Skeletal muscle satellite cell (primary cell): ENCODE results near the gene CSF1.

Experiments
- H3K27me3 ChIP-seq: 2 replicates; pipeline ENCODE4 v1.7.0; 2013; ENCODE audit warnings: low read length; ENCODE audit not compliant: control insufficient read depth, insufficient read depth
- H3K36me3 ChIP-seq: 2 replicates; pipeline ENCODE4 v1.7.0; 2013; ENCODE audit warnings: mild to moderate bottlenecking, control low read depth, low read length; ENCODE audit not compliant: insufficient read depth
- H3K4me1 ChIP-seq: 2 replicates; pipeline ENCODE4 v1.7.0; 2013; ENCODE audit warnings: low read length; ENCODE audit not compliant: control insufficient read depth, insufficient read depth
- H3K4me2 ChIP-seq: 2 replicates; pipeline ENCODE4 v1.7.0; 2013; ENCODE audit warnings: mild to moderate bottlenecking, low read length
- H3K4me3 ChIP-seq: 2 replicates; pipeline ENCODE4 v1.7.0; 2013; ENCODE audit warnings: low read length
- H3K9ac ChIP-seq: 2 replicates; pipeline ENCODE4 v1.7.0; 2013; ENCODE audit warnings: mild to moderate bottlenecking, low read depth, low read length, moderate library complexity
- H3K9me3 ChIP-seq: replicated peaks from 2 replicates; pipeline ENCODE4 v1.7.0; 2013; ENCODE audit warnings: mild to moderate bottlenecking, control low read depth, low read length

The CSF1 gene

DNA sequence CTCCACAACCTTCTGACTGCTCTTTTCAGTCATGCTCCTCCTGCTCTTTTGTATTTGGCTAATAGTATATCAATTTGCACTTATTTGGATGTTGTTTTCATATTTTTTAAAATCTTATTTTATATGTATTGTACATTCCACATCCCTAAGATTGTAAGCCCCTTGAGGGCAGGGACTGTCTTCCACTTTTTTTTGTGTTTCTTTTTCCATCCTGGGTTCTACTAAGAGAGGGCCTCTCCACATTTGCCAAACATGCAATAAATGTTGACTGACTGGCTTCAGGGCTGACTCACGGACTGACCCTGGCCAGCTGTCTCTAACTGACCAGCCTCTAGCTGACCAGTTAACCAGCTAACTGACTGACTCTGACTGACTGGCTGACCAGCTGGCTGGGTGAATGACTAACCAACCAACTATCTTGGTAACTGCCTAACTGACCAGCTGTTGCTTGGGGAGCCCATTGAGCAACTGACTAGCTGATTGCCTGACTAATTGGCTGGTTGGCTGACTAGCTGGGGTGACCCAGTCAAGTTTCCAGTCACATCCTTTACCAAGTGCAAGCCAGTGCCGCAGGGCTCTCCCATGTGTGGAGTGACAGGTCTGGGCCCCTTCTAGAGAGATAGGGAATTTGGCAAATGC is 16.1 kb downstream of the CSF1 start:
- H3K4me2 ChIP-seq, result no peak overlapping the region
- no peaks in the 10 kb centered on the region for H3K27me3 ChIP-seq
- H3K9me3 ChIP-seq, result no peaks in the 10 kb centered on the region
- peaks cover 77% of the 10 kb centered on the region for H3K36me3 ChIP-seq
- H3K4me3 ChIP-seq, result no peak overlapping the region
- peaks cover 47% of the 10 kb centered on the region for H3K4me1 ChIP-seq
- no peak overlapping the region for H3K9ac ChIP-seq

DNA sequence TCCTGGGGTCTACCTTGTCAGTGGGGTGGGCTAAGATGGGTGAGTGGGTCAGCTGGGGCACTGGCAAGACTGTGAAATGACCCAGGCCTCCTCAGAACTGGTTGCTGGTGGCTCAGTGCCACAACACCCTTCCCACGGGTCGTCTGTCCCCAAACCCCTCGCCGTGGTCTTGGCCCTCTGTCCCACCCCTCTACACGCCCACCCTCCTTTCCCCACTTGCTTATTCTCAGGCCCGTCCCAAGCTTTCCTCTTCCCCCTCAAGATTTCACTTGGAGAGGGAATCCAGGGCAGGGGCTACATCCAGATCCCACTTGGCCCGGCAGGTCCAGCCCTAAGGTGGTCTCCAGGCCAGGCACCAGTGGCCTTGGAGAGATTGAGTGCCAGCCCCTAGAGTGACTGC is 16.7 kb downstream of the CSF1 start:
- Histone ChIP-seq H3K4me1 (peaks cover 47% of the 10 kb centered on the region), H3K36me3 (peaks cover 71% of the 10 kb centered on the region), H3K4me2 (no peak overlapping the region), H3K9me3 (no peaks in the 10 kb centered on the region), H3K4me3 (no peak overlapping the region), H3K9ac (peak overlapping the region; percentile 33), H3K27me3 (no peaks in the 10 kb centered on the region)

DNA sequence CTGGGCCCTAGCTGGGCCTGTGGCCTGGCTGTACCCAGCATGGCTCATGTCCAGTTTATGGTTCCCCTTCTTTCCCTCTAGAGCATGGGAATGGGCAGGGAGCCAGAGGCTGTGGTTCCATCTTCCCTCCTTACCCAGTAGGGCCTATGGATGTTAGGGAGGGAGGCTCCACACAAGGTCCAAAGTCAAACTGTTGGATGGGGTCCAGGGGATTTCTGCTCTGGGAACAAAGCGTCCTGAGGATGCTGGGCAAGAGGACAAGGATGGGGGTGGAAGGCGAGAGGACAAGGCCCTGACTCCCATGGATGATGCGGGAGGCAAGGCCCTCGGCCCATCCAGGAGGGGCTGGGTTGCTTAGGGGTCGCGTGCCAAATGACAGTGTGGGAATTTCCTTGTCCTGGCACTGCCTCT is 17.3 kb downstream of the CSF1 start:
- Histone ChIP-seq H3K9ac (peak overlapping the region; percentile 45), H3K9me3 (no peaks in the 10 kb centered on the region), H3K27me3 (no peaks in the 10 kb centered on the region), H3K4me3 (no peak overlapping the region), H3K4me1 (peaks cover 47% of the 10 kb centered on the region), H3K36me3 (peaks cover 66% of the 10 kb centered on the region), H3K4me2 (no peak overlapping the region)

DNA sequence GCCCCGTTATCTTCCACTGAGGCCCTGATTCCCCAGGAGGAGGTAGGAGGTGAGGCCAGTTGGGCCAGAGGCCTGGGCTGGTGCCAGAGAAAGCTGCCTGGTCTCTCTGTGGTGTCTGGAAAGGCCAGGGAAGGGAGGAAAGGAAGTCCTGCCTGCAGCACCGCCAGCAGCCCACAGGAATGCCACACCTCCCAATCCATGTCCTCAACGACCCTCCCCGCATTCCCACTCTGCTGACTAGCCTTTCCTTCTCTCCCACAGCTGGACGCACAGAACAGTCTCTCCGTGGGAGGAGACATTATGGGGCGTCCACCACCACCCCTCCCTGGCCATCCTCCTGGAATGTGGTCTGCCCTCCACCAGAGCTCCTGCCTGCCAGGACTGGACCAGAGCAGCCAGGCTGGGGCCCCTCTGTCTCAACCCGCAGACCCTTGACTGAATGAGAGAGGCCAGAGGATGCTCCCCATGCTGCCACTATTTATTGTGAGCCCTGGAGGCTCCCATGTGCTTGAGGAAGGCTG is 18.0 kb downstream of the CSF1 start:
- peaks cover 58% of the 10 kb centered on the region for H3K36me3 ChIP-seq
- H3K4me2 ChIP-seq, result no peak overlapping the region
- peaks cover 51% of the 10 kb centered on the region for H3K4me1 ChIP-seq

DNA sequence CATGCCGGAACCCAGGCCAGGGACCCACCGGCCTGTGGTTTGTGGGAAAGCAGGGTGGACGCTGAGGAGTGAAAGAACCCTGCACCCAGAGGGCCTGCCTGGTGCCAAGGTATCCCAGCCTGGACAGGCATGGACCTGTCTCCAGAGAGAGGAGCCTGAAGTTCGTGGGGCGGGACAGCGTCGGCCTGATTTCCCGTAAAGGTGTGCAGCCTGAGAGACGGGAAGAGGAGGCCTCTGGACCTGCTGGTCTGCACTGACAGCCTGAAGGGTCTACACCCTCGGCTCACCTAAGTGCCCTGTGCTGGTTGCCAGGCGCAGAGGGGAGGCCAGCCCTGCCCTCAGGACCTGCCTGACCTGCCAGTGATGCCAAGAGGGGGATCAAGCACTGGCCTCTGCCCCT is 18.5 kb downstream of the CSF1 start:
- H3K9me3 ChIP-seq, result no peaks in the 10 kb centered on the region
- peaks cover 56% of the 10 kb centered on the region for H3K4me1 ChIP-seq
- H3K4me2 ChIP-seq, result no peak overlapping the region
- peaks cover 53% of the 10 kb centered on the region for H3K36me3 ChIP-seq
- peak overlapping the region; percentile 45 for H3K9ac ChIP-seq
- no peaks in the 10 kb centered on the region for H3K27me3 ChIP-seq
- no peak overlapping the region for H3K4me3 ChIP-seq

More for the DNA sequence above, 18.0 kb downstream of the CSF1 start:
- no peaks in the 10 kb centered on the region for H3K9me3 ChIP-seq
- no peak overlapping the region for H3K4me3 ChIP-seq
- peak overlapping the region; percentile 45 for H3K9ac ChIP-seq
- no peaks in the 10 kb centered on the region for H3K27me3 ChIP-seq

DNA sequence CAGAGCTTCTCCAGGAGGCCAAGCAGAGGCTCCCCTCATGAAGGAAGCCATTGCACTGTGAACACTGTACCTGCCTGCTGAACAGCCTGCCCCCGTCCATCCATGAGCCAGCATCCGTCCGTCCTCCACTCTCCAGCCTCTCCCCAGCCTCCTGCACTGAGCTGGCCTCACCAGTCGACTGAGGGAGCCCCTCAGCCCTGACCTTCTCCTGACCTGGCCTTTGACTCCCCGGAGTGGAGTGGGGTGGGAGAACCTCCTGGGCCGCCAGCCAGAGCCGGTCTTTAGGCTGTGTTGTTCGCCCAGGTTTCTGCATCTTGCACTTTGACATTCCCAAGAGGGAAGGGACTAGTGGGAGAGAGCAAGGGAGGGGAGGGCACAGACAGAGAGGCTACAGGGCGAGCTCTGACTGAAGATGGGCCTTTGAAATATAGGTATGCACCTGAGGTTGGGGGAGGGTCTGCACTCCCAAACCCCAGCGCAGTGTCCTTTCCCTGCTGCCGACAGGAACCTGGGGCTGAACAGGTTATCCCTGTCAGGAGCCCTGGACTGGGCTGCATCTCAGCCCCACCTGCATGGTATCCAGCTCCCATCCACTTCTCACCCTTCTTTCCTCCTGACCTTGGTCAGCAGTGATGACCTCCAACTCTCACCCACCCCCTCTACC is 19.1 kb downstream of the CSF1 start:
- Histone ChIP-seq H3K4me2 (no peak overlapping the region), H3K9me3 (no peaks in the 10 kb centered on the region), H3K4me3 (no peak overlapping the region), H3K36me3 (peaks cover 48% of the 10 kb centered on the region), H3K4me1 (peaks cover 61% of the 10 kb centered on the region), H3K9ac (no peak overlapping the region), H3K27me3 (no peaks in the 10 kb centered on the region)

DNA sequence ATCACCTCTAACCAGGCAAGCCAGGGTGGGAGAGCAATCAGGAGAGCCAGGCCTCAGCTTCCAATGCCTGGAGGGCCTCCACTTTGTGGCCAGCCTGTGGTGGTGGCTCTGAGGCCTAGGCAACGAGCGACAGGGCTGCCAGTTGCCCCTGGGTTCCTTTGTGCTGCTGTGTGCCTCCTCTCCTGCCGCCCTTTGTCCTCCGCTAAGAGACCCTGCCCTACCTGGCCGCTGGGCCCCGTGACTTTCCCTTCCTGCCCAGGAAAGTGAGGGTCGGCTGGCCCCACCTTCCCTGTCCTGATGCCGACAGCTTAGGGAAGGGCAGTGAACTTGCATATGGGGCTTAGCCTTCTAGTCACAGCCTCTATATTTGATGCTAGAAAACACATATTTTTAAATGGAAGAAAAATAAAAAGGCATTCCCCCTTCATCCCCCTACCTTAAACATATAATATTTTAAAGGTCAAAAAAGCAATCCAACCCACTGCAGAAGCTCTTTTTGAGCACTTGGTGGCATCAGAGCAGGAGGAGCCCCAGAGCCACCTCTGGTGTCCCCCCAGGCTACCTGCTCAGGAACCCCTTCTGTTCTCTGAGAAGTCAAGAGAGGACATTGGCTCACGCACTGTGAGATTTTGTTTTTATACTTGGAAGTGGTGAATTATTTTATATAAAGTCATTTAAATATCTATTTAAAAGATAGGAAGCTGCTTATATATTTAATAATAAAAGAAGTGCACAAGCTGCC is 19.8 kb downstream of the CSF1 start:
- H3K9me3 ChIP-seq, result no peaks in the 10 kb centered on the region
- H3K4me2 ChIP-seq, result no peak overlapping the region
- H3K4me1 ChIP-seq, result peaks cover 57% of the 10 kb centered on the region
- no peak overlapping the region for H3K4me3 ChIP-seq
- H3K27me3 ChIP-seq, result no peaks in the 10 kb centered on the region
- H3K9ac ChIP-seq, result no peak overlapping the region
- H3K36me3 ChIP-seq, result peaks cover 42% of the 10 kb centered on the region

DNA sequence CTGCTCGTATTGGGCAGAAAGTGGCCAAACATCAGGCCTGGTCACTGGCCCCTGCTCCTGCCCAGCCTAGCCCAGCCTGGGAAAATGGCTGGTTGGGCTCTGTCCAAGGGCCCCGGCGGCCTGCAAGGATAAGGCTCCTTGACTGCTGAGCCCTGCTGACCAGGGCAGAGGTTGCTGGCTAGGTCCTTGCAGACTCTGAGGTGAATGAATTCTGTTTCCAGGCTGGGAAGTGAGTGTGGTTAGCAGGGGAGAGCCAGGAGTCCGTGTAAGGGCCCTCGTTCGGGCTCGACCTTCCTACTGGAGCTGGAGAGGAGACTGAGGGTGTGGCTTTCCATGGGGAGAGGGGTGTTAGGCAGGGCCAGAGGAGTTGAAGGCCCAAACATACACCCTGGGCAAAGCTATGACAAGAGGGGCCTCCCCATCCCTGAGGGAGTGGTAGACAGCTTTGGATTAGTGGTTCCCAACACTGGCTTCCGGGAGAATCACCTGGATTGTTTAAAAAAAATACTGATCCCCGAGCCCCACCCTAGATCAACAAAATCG is 20.6 kb downstream of the CSF1 start:
- Histone ChIP-seq H3K4me2 (no peak overlapping the region), H3K36me3 (peaks cover 34% of the 10 kb centered on the region), H3K4me3 (no peak overlapping the region), H3K9ac (no peak overlapping the region), H3K4me1 (peaks cover 53% of the 10 kb centered on the region), H3K9me3 (no peaks in the 10 kb centered on the region), H3K27me3 (no peaks in the 10 kb centered on the region)

DNA sequence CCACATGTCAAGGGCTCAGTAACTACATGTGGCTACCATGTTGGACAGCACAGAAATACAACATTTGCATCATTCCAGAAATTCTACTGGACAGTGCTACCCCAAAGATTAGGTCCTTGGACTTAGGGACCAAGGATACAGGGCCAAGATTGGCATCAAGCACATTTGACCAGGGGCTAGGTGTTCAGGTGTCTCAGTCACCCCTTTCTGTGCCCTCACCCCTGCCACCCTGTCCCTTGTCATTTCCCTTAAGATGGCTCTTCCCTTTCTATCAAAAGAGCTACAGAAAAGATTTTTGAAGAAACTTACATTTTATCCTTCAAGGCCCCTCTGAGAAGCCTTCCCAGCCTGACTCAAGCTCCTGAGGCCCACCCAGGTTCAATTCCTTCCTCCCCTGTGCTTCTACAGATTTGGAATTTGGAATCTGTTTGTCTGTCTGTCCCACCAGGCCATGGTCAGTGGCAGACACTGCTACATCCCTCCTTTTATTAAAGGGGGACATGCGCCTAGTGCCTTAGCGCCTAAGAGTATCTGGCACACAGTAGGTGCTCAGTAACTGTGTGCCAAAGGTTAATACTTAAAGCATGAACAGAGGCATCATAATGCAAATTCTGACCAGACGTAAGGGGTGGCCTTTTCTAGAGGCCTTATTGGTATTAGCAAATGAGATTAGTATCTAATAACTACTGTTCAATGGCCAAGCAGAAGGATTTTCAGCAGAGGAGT is 21.4 kb downstream of the CSF1 start:
- Histone ChIP-seq H3K4me3 (no peak overlapping the region), H3K4me2 (no peak overlapping the region), H3K9ac (no peak overlapping the region), H3K27me3 (no peaks in the 10 kb centered on the region), H3K36me3 (peaks cover 27% of the 10 kb centered on the region), H3K9me3 (no peaks in the 10 kb centered on the region), H3K4me1 (peaks cover 51% of the 10 kb centered on the region)

DNA sequence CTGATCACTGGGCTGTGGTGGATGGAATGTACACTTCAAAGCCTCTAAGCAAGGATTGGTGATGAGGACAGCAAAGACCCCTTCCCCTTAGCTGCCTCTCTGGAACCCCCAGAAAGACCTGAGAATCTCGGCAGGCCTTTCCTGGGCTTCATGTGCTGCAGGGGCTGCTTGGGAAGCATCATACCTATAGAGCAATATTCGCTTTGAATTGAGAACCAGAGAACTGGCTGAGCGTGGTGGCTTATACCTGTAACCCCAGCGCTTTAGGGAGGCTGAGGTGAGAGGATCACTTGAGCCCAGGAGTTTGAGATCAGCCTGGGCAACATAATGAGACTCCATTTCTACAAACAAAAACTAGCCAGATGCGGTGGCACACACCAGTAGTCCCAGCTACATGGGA is 22.0 kb downstream of the CSF1 start:
- no peak overlapping the region for H3K9ac ChIP-seq
- no peak overlapping the region for H3K4me3 ChIP-seq
- no peaks in the 10 kb centered on the region for H3K27me3 ChIP-seq
- H3K4me2 ChIP-seq, result no peak overlapping the region
- peaks cover 22% of the 10 kb centered on the region for H3K36me3 ChIP-seq
- peaks cover 45% of the 10 kb centered on the region for H3K4me1 ChIP-seq
- peaks cover 2% of the 10 kb centered on the region for H3K9me3 ChIP-seq
